HepG2 (cell line): ENCODE data around the gene SKI. TPM values are rescaled to one million over a fixed set of nuclear protein-coding genes. Genes with fewer than 3 reads are reported as not detected.

Experiments
- ARNT2 ChIP-seq: sonication (generic); formaldehyde crosslinking; IDR thresholded peaks from 2 replicates; pipeline ENCODE4 v1.8.0; 2022; ENCODE audit warnings: mild to moderate bottlenecking, low read depth, missing genetic modification reagents, moderate library complexity
- ATF5 ChIP-seq: sonication (generic); formaldehyde crosslinking; IDR thresholded peaks from 2 replicates; pipeline ENCODE4 v1.4.0; 2020; ENCODE audit warnings: mild to moderate bottlenecking, low read depth, missing genetic modification reagents
- JARID2 ChIP-seq: sonication (generic); formaldehyde crosslinking; IDR thresholded peaks from 2 replicates; pipeline ENCODE4 v1.8.1; 2023; ENCODE audit warnings: missing genetic modification reagents, inconsistent platforms; ENCODE audit not compliant: insufficient replicate concordance
- MED8 ChIP-seq: sonication (generic); formaldehyde crosslinking; IDR thresholded peaks from 2 replicates; pipeline ENCODE4 v1.8.1; 2023; ENCODE audit warnings: mild to moderate bottlenecking, missing genetic modification reagents; ENCODE audit not compliant: insufficient replicate concordance
- NR2F2 ChIP-seq: IDR thresholded peaks from 2 replicates; pipeline ENCODE4 v1.6.1; 2012; ENCODE audit warnings: low read depth, inconsistent platforms, borderline replicate concordance
- PBX3 ChIP-seq: sonication (generic); formaldehyde crosslinking; IDR thresholded peaks from 2 replicates; pipeline ENCODE4 v1.8.1; 2023; ENCODE audit warnings: missing genetic modification reagents, inconsistent platforms, borderline replicate concordance
- PCBP2 ChIP-seq: fragments of 200-400 bp; formaldehyde crosslinking; optimal IDR thresholded peaks from 2 replicates; pipeline ENCODE3; 2018; ENCODE audit warnings: low read length, low read depth; ENCODE audit not compliant: poor library complexity, severe bottlenecking
- RNF219 ChIP-seq: sonication (generic); formaldehyde crosslinking; IDR thresholded peaks from 2 replicates; pipeline ENCODE4 v1.5.0; 2020; ENCODE audit warnings: mild to moderate bottlenecking, missing genetic modification reagents
- SCMH1 ChIP-seq: sonication (generic); formaldehyde crosslinking; IDR thresholded peaks from 2 replicates; pipeline ENCODE4 v1.9.0; 2021; ENCODE audit warnings: missing genetic modification reagents, mild to moderate bottlenecking, borderline replicate concordance
- SNAI1 ChIP-seq: sonication (generic); formaldehyde crosslinking; IDR thresholded peaks from 2 replicates; pipeline ENCODE4 v1.5.0; 2020; ENCODE audit warnings: mild to moderate bottlenecking, missing genetic modification reagents, borderline replicate concordance
- TCF12 ChIP-seq, 2 experiments: fragments of 450-650 bp in 1 of 2; sonication (generic) in 1 of 2; formaldehyde crosslinking in 1 of 2; IDR thresholded peaks; 2 replicates each; pipeline versions ENCODE4 v1.6.1 to v1.8.0; 2017 to 2022; ENCODE audit warnings: antibody characterized with exemption in 1 of 2, mild to moderate bottlenecking in 1 of 2, missing genetic modification reagents in 1 of 2, moderate library complexity in 1 of 2
- TCF7L2 ChIP-seq: IDR thresholded peaks from 2 replicates; pipeline ENCODE4 v1.6.1; 2011; ENCODE audit warnings: mild to moderate bottlenecking, low read depth, low read length, moderate library complexity
- ZFX ChIP-seq: sonication (generic); formaldehyde crosslinking; IDR thresholded peaks from 2 replicates; pipeline ENCODE4 v1.4.0; 2020; ENCODE audit warnings: mild to moderate bottlenecking, low read depth, missing genetic modification reagents, moderate library complexity
- ZKSCAN8 ChIP-seq: IDR thresholded peaks from 2 replicates; pipeline ENCODE4 v1.6.1; 2016; ENCODE audit warnings: borderline replicate concordance, missing genetic modification reagents, missing compliant biosample characterization
- ZNF264 ChIP-seq: sonication (generic); formaldehyde crosslinking; IDR thresholded peaks from 2 replicates; pipeline ENCODE4 v1.4.0; 2020; ENCODE audit warnings: missing genetic modification reagents
- ZNF44 ChIP-seq: sonication (generic); formaldehyde crosslinking; IDR thresholded peaks from 2 replicates; pipeline ENCODE4 v1.5.1; 2020; ENCODE audit warnings: mild to moderate bottlenecking, missing genetic modification reagents
- ZNF496 ChIP-seq: sonication (generic); formaldehyde crosslinking; IDR thresholded peaks from 2 replicates; pipeline ENCODE4 v1.8.1; 2023; ENCODE audit warnings: mild to moderate bottlenecking, moderate library complexity, missing genetic modification reagents; ENCODE audit not compliant: insufficient replicate concordance
- ZNF552 ChIP-seq: sonication (generic); formaldehyde crosslinking; IDR thresholded peaks from 2 replicates; pipeline ENCODE4 v1.9.0; 2022; ENCODE audit warnings: missing genetic modification reagents, mild to moderate bottlenecking, borderline replicate concordance
- ZNF616 ChIP-seq: sonication (generic); formaldehyde crosslinking; IDR thresholded peaks from 2 replicates; pipeline ENCODE4 v1.5.0; 2020; ENCODE audit warnings: low read depth, mild to moderate bottlenecking, missing genetic modification reagents
- ZSCAN30 ChIP-seq: sonication (generic); formaldehyde crosslinking; IDR thresholded peaks from 2 replicates; pipeline ENCODE4 v1.5.0; 2020; ENCODE audit warnings: mild to moderate bottlenecking, missing genetic modification reagents
- polyA plus RNA-seq, 8 experiments: library from polyadenylated mRNA; depleted of rRNA in 3 of 8; stranded (reverse) in 7 of 8; unstranded in 1 of 8; fragments of >200 nt; fragmentation: Illumina TruSeq in 4 of 8; extraction: Trizol in 4 of 8; gene quantifications; 2 replicates each; pipeline versions ENCODE4 v1.2.1 to v1.2.3, GENCODE V29; 2011 to 2016; ENCODE audit warnings: low read depth in 4 of 8, missing spikeins in 1 of 8, mixed read lengths in 1 of 8; ENCODE audit not compliant: insufficient read depth in 1 of 8
- total RNA-seq, 5 experiments: library from RNA; depleted of rRNA; stranded (reverse); fragments of >200 nt; fragmentation: Illumina TruSeq; extraction: Trizol; gene quantifications; 2 replicates each; pipeline ENCODE4 v1.2.3, GENCODE V29; 2016; ENCODE audit warnings: low read depth in 1 of 5
- TF ChIP-seq, protein P1 (sequence below): sonication (generic); formaldehyde crosslinking; IDR thresholded peaks from 2 replicates; pipeline ENCODE4 v1.5.0; 2020; ENCODE audit warnings: missing genetic modification reagents
- TF ChIP-seq, protein P2 (sequence below): sonication (generic); formaldehyde crosslinking; IDR thresholded peaks from 2 replicates; pipeline ENCODE4 v1.4.0; 2020; ENCODE audit warnings: mild to moderate bottlenecking, missing genetic modification reagents

Gene SKI
- total and polyA plus RNA-seq, 2 of the 13 experiments (the other 11 are each of a cell fraction or from before 2014, with no cell fraction given), result 4.7 to 6.9 TPM

- TF ChIP-seq ZSCAN30 (CRISPR knock-in tag) (no peak), RNF219 (CRISPR knock-in tag) (no peak), PCBP2 (no peak), MED8 (no peak), ZKSCAN8 (CRISPR knock-in tag) (no peak), SNAI1 (no peak), NR2F2 (no peak), ARNT2 (peak; percentile 64; the same call in 1 of the 2 replicates), ATF5 (CRISPR knock-in tag) (no peak; the same call in 1 of the 2 replicates), JARID2 (no peak), ZNF616 (CRISPR knock-in tag) (no peak), TCF12 (IDR thresholded peaks at IDR 0.05) (no peak), TCF12 (CRISPR knock-in tag; IDR thresholded peaks at IDR 0.05) (peak; percentile 73), ZNF496 (CRISPR knock-in tag) (no peak), ZFX (CRISPR knock-in tag) (peak; percentile 78), SCMH1 (CRISPR knock-in tag) (no peak), ZNF44 (CRISPR knock-in tag) (no peak), ZNF552 (CRISPR knock-in tag) (no peak; the same call in 1 of the 2 replicates), ZNF264 (CRISPR knock-in tag) (0 out of 2 replicates have a peak, but pooled peaks have one; percentile 54), PBX3 (no peak), TCF7L2 (no peak)
- TF ChIP-seq, protein P1, sequence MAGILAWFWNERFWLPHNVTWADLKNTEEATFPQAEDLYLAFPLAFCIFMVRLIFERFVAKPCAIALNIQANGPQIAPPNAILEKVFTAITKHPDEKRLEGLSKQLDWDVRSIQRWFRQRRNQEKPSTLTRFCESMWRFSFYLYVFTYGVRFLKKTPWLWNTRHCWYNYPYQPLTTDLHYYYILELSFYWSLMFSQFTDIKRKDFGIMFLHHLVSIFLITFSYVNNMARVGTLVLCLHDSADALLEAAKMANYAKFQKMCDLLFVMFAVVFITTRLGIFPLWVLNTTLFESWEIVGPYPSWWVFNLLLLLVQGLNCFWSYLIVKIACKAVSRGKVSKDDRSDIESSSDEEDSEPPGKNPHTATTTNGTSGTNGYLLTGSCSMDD (CRISPR knock-in tag), result no peak
- TF ChIP-seq, protein P2, sequence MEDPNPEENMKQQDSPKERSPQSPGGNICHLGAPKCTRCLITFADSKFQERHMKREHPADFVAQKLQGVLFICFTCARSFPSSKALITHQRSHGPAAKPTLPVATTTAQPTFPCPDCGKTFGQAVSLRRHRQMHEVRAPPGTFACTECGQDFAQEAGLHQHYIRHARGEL (CRISPR knock-in tag), result no peak
Measured at GRCh38 chr1:2189459-2190425, 38.4 kb upstream of the SKI start (continued).
